GM12873 (cell line): ENCODE measurements around the gene CSH2.

ENCODE experiments used
- TF ChIP-seq, protein P1 (sequence below): IDR thresholded peaks from 2 replicates; pipeline ENCODE4 v1.5.1; 2012; ENCODE audit warnings: low read depth, mild to moderate bottlenecking, moderate library complexity, low read length, control low read depth; ENCODE audit not compliant: insufficient read depth; ENCODE audit errors: missing control alignments

CSH2 gene

DNA sequence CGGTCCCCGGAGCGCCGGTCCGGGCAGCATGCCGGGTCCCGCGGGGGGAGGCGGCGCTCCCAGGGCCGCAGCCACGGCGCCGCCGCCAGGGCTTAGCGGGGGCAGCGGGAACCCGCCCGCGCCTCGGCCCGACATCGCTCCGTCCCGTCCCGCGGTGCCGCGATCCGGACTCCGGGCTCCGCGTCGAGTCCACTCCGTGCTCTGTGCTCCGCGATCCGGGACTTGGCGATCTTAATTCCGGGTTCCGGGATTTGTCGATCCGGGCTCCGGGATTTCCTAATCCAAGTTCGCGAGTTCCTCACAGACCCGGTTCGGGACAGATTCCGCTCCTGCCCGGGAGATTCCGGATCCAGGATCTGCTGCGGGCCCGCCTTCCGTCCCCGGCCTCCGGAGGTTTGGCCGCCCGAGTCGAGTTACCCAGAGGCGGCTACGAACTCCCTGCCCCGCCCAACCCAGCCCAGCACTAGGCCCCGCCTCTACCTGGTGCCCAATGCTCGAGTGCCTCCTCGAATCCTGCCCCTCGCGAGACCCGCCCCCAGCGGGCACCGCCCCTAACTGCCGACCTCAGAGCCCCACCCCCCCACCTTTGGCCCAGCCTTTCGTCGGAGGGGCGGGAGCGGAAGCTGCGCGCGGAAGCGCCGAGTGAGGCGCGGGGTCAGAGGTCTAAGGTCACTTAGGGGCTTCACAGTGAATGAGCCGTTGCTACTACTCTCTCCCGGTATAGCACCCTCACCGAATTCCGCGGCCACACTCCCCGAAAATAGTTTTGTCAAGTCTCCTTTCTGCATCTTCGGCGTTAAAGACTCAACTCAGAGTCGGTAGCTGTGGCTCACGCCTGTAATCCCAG is 30.7 kb downstream of the CSH2 start, which contains the start of gene SMARCD2:
Gene SMARCD2, minus strand, starts transcription at position 146 of the 847 bp plus-strand sequence. Its CDS starts 11 bp downstream, at position 135.
- TF ChIP-seq, protein P1, sequence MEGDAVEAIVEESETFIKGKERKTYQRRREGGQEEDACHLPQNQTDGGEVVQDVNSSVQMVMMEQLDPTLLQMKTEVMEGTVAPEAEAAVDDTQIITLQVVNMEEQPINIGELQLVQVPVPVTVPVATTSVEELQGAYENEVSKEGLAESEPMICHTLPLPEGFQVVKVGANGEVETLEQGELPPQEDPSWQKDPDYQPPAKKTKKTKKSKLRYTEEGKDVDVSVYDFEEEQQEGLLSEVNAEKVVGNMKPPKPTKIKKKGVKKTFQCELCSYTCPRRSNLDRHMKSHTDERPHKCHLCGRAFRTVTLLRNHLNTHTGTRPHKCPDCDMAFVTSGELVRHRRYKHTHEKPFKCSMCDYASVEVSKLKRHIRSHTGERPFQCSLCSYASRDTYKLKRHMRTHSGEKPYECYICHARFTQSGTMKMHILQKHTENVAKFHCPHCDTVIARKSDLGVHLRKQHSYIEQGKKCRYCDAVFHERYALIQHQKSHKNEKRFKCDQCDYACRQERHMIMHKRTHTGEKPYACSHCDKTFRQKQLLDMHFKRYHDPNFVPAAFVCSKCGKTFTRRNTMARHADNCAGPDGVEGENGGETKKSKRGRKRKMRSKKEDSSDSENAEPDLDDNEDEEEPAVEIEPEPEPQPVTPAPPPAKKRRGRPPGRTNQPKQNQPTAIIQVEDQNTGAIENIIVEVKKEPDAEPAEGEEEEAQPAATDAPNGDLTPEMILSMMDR, result no peak

DNA sequence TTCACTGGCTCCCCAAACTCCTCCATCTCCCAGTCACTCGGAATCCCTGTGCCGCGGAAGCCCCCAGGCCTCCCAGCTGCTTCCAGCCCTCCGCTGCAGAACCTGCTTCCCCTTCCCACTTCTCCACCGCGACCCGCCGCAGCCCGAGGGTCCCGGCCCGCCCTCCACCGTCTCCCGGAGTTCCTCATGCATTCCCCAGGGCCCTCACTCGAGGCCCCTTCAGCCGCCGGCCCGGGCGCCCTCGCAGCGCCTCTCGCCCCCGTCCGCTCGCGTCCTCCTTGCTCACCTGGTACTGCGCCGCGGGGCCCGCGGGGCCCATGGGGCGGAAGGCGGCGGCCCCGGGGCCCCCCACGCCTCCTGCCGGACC is 31.3 kb downstream of the CSH2 start:
- TF ChIP-seq, protein P1, result no peak

DNA sequence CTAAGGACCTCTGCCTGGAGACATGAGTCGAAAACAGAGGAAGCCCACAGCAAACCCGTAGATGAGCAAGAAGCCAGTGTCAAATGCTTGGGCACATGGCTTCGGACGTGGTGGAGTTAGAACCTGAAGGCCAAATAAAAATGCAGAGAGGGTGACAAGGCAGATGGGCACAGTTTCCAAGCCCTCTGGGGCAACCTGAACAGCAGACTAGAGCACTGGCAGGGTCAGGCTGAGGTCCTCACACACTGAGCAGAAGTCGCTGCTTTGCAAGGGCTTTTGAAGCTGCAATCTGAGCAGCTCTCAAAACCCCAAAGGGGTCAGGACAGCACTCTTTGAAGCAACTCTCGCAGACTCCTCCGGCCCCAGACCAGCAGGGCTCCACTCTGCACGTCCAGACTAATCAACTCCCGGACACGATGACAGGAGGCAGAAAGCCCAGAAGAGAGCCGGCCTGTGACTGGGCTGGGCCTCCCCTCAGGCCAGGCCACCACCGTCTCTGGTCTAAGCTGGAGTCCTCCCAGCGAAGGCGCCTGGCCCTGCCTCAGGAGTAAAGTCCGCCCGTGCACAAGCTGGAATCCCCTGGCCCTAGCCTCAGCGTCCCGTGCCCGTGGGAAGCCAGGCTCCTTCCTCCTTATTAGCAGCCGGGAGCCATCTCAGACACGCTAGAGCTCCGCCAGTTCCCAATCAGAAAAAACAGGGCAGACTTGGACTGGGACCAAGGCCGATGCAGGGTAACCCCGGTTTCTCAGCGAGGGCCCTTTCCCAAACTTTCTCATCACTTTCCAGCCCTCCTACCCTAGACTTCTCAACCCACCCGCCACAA is 31.9 kb downstream of the CSH2 start:
- TF ChIP-seq, protein P1, result no peak

DNA sequence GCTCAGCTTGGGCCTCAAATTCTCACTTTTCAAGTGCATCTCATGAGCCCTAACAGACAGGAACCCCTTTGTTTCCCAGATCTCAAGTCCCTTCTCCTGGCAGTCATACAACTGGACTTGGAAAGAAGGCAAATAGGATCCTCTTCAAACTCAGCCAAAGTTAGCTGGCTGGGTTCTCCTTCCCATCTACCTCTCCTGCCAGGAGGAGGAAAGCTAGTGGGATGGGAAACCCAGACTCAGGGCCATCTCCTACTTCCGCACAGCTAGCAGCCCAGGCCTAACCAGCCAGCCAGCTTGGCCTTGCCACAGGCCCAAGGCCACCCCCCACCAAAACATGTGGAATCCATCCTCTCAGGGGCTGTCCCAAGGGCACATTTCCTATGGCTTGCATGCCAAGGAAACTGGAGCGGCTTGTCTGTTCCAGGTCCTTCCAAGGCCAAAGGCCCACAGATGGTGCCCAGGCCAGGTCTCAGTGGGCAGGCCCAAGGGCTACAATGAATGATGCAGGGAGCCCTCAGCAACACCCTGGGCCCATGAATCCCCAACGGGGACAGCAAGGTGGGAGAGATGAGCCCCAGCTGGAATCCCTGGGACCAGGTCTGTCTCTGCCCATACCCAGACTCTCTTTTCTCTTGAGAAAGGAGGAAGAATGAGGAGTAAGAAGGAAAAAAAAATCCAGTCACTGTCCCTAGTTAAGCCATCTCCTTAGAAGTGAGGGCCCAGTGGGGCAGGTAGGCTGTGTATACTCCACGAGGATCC is 32.7 kb downstream of the CSH2 start:
- TF ChIP-seq, protein P1, result no peak

DNA sequence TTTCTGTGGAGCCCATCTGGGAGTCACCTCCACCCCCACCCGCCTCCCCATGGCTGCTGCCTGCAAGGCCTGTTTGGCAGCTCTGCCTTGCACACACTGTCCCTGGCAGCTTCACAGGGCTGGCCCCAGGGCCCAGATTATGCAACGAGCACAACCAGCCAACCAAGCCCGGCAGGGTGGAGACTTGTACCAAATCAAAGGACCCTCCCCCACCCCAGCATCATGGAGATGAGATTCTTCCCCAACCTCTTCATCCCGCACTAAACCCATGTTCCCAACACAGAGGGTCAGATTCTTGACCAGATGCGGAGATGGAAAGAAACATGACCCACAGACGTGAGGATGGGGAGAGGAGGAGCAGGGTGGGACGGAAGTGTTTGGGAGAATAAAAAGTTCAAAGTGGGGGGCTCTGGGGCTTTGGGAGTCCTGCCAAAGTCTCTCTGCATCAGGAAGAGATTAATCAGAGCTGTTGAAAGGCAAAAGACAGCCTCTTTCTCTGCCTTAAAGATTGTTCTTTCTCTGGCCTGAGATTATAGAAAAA is 34.8 kb downstream of the CSH2 start:
- TF ChIP-seq, protein P1, result no peak

DNA sequence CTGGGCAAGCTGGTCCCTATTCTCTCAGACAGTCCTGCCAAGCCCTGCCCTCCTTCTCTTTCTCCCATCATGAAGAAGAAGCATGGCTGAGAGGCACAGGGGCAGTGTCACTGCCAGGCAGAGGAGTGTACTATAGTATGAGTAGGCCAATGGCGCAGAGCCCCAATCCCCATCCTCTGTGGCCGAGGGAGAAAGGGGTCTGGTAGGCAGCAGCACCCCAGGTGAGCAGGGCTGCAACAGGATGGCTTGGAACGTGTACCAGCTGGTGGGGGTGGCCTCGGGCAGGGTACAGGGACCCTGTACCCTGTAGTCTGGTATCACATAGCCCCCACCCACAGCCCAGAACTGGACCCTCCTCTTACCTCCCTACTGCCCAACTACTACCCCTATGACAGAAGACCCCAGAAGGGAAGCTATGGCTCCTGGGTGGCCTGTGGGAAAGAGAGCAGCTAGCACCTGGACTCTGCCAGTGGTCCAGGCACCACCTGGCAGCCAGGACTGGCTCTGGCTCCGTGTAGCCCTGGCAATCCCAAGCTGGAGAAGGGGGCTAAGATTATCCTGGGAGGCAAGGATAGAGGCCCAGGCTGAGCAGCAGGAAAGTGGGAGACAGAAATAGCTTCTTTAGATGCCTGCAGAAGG is 35.4 kb downstream of the CSH2 start:
- TF ChIP-seq, protein P1, result no peak
